Stimulated activated CD4-positive, alpha-beta T cell treated with anti-CD3 and anti-CD28 coated beads, TNF-alpha, amount 100 ng/mL, for 24 hours (primary cell): ENCODE data around the gene SAMMSON.

Experiments
- DNase-seq, 3 experiments: peaks; one replicate each; pipeline ENCODE4 v3.0.0-alpha.2; 2020; ENCODE audit warnings: low read depth in 3 of 3

Gene SAMMSON

DNA sequence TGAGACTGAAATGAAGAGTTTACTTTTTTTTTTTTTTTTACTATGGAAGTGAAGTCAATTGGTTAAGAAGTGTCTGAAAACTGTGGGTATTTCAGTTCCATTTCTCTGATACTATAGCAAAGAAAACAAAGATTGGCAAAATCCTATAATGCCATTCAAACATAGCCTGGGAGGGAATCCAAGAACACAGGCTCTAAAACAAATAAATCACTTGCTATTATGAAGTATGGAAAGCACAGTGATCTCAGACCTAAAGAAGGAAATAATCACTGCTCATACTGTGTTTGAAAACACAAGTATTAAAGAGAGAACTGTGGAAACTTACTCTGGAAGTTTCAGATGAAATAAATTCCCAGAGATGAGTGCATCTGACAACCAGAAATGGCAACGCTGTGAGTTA, 12.0 kb downstream of the SAMMSON start:
- no peak for DNase-seq

DNA sequence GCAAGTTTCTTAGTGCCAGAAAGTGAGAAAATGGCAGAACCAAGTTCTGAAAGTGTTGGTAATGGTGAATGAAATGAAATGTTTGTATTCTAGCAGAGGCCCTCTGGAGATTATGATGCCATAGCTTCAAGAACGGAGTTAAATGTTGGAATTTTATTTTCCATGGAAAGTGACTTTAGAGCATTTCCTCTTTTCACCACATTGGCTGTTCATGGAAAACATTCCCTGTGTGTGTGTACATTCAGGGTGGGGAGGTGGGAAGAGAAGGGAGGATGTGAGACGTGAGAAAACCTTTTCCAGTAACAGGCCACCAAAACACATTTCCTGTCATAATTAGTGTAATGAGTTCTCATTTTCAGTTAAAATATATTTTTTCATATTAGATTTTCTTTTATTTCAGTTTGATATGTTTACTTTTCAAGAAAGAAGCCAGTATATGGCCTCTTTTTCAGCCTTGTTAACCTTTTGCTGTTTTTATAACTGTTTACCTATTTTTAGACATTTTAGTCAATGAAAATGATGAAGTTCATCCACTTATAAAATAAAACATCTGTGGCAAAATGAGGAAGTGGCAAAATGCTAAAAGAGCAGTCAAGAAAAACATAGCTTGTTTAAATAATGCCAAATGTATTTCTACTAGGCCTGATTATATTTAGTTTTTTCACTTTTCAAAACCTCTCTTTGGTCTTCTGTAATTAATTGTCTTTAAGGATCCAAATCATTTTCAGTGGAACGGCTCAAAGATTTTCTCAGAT, 21.6 kb downstream of the SAMMSON start:
- DNase-seq, result no peak

DNA sequence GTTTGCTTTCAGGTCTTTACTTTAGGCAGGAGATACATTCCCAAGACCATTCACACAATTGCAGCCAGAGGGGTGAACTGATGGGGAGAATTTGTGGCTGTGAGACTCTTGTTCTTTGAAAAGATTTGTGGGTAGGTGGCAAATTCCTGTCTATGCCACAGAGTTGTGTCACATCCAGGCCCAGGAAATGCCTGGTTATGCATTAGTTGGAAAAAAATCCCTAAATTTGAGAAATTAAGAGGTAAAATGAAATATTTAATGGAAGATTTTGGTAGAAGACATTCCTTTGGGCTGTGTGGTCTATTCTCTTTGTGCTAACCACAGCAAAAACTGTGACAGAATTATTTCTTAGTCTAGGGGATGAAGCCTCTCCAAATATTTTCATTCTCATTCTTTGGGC, 28.8 kb downstream of the SAMMSON start:
- DNase-seq, result no peak

DNA sequence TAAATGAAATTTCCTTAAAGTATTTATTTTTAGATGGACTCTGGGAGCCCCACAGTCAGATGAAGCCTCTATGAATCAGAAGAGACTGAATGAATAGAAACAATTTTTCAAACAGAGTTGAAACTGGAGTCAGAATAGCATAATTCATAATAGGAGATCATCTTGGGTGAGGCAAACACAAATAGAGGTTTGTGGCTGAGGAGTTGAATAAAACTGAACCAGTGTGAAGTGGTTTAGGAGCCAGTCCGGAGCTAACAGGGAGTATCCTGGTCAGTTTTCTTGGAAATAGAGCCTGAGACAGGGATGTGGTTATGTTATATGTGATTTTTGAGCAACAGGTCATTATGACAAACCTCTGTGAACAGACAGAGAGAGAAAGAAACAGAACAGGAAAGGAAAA, 39.2 kb downstream of the SAMMSON start:
- no peak for DNase-seq

DNA sequence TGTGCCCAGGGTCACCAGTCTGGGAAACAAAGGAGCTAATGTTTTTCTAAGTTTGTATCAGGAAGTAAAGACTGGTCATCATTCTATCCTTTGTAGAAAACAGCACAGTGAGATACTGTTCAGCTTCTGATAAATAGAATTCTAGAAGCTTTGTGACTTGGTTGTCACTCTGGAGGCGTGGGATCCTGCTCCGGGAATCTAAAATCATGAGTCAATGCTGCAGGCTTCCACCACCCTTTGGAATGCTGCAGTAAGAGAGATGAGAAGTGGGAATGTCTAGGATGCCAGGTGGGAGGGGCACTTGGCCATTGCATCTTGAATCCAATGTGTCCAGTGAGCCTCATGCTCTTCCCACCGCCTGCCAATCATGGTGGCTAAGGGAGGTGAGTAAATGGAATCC, 40.9 kb downstream of the SAMMSON start:
- DNase-seq, result no peak

DNA sequence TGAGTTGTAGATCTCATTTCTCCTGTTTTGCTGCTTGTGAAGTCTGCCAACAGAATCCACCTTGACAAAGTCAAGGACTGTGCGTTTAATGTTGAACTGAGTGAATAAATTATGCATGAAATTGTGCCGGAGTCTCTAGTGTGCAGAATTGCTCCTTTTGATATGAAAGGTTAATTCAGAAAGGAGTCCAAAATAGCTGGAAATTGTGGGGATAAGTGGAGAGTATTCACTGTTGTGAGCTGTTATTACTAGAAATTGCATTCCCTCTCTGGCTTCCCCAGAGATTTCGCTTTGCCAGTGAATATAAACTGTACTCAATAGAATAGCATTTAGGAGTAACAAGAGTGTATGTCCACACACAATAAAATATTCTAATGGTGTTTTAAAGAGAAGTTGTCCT, 43.1 kb downstream of the SAMMSON start:
- no peak for DNase-seq

DNA sequence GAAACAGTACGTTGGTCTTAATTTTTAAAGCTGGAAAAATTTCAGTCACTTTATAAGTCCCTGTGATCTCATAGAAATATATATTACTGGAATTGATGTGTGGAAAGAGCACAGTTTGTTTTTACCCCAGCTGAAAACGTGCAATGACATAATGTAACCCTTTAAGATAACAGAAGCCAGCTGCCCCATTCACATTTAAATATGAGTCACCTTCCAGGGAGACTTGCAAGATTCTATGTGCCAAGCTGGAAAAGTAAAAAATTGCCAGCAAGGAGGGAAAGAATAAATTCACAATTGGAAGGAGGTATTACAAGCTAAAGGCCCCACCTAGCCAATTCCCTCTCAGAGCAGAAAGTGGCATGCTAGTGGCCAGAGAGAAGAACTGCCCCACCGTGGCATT, 50.2 kb downstream of the SAMMSON start:
- DNase-seq, result no peak

DNA sequence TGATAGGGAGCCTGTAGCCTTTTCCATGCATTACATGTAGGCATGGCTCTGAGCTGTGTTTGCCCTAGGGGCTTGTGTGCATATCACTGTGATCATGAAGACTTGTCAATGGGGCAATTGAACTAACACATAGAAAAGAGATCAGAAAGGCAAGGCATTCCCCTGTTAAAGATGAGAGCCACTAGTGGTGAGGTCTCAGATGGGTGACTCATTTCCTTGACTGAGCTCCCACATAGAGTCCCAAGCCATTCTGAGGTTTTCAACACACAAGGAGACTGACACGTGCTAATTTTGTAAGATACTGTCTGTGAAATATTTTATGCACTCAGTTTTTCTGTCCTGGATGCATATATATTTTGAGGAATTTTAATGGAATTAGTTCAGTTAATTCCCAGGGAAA, 53.8 kb downstream of the SAMMSON start:
- DNase-seq, result no peak

DNA sequence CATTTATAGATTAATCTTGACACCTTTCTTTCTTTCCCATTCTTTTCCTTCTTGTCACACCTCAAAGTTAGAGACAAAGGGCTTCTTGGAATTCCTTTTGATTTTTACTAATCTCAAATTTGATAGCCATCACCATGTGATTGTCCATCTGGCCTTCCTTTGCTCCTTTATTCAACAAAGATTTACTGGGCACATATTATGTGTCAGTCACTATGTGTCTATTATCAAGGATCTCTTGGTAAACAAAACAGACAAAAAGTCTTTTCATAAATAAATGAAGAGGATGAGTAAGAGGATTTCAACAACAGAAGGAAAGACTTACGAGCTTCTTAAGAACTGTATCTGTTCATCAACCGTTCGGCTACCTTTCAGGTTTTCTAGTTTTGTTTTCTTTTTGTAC, 56.5 kb downstream of the SAMMSON start:
- no peak for DNase-seq

DNA sequence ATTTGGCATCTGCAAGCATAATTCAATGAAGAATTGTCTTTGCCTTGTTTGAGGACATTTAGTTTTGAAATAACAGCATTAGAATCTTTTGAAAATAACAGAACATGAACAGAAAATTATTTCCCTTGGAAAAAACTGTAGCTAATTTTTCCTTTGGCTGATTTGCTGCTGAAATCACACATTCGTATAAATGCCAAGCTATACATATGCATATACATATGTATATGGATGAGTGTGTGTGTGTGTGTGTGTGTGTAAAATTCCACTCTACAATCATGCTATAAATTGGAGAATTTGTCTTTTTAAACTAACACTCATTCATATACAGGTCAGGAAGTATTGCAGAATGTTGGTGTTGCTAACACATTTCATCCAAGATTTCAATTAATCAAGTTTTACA, 57.9 kb downstream of the SAMMSON start:
- DNase-seq, result no peak

DNA sequence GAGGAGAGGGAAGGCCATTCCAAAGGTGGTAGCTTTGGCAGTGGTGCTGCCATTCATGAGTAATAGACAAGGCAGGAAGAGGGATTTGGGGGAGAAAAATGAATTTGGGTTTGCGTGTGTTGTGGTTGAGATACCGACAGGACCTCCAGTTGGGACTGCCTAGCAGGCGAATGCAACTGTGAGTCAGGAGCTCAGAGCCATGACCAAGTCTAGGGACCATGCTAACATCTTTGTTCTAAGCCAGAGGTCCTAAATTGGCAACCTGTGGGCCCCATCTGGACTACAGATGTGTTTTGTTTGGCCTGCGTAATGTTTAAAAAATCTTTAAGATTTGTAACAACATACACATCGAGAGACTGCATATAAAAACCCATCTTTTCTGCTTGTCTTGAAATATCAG, 61.6 kb downstream of the SAMMSON start:
- DNase-seq, result no peak

DNA sequence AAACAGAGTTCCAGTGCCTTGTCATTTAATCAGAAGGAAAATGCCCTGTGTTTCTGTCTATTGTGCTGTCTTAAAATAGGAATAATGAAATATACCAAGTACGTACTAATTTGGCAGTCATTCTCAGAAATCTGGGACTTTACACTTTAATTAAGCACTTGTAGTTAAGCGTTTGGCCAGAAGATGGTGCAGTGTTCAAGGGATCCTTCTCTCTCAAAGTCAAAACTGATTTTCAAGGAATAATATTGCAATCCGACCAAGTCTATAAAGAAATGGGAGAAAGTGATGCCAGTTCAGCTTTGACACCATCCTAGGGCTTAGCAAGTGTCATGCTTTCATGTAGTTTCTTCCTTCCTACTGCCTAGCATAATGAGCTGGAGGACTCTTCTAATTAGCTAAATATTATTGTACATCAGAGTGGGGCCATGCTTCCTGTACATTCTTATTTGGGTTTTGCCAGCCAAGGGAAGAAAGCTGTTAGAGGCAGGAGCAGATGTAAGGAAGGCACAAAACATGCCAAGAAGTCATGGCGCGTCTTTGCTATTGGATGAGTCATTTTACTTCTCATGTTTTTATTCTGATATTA, 64.8 kb downstream of the SAMMSON start:
- no peak for DNase-seq

DNA sequence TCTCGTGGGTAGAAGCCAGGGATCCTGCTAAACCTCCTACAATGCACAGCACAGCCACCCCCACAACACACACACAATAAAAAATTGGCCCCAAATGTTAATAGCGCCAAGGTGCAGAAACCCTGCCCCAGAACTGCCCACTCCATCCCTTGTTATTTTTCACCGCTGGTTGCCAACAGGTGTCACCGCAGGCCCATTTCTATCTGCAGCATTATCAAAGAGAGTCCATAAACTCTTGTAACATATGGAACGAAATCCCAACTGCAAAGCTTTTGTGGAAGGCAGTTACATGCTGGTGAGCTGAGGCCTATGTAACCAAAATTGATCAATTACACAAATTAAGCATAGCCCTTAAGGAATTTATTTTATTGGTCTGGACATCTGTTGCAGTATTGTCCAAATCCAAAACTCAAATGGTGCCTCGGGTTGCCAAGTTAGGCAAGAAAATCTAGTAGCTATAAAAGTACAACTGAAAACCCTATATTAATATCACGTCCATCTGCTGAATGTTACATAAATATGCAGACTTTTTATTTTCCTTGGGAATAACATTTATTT, 66.2 kb downstream of the SAMMSON start:
- DNase-seq, result no peak

DNA sequence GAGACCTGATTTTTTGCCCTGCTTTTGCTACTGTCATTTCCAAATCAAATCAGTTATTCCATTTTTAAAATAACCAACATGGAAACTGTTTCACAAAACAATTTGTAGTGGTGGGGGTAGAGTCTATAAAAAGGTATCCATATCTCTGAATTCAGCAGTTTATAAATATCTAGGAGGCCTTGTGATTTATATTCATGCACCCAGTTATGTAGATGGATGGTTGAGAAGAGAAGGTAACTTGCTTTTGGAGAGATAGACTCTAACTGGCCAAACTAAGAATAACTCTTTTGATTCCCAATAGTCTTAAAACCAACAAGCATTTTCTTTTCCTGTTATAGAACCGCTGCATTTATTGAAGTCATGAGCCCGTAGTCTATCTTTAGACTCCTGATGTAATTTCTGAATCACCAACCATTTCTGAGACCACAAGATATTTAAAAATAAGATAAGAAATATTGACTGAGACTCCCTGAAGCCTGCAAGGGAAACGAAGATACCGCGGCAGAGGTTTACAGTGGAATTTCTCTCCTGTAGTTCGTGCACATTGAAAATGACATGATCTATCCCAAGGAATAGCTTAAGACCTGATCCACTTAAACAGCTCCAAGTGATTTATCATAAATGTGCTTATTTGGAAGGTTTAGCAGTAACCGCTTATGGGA, 68.5 kb downstream of the SAMMSON start:
- no peak for DNase-seq

DNA sequence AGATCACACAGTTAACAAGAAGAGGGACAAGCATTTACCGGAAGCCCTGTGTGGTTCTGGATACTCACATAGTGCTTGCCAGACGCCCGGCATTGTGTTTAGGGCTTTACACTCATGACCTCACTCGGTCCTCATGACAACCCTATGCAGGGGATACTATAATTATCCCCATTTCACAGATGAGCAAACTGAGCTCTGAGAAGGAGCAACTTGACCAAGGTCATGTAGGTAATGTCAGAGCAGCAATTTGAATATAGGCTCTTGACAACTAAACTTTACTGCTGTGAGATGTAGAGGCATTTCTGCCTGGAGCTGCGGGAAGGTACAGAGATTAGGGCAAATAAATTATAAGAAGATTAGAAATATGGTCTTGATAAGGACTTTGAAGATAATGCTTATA, 70.0 kb downstream of the SAMMSON start:
- DNase-seq, result no peak

DNA sequence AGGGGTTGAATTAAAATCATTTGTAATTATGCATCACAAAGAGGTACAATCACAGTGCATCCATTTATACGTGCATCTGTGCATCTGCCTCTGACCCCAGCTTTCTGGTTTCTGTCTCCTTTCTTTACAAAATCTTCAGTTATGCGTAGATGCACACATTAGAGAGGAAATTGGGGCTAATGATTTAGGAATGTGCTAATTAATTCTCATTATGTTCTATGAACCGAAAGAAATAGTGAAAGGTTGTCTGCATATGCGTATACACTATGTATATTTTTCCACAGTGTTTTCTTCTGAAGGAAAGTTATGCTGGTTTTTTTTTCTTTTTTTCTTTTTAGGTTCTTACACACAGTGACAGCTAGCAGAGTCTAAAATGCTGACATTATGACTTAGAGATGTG, 71.6 kb downstream of the SAMMSON start:
- DNase-seq, result no peak

DNA sequence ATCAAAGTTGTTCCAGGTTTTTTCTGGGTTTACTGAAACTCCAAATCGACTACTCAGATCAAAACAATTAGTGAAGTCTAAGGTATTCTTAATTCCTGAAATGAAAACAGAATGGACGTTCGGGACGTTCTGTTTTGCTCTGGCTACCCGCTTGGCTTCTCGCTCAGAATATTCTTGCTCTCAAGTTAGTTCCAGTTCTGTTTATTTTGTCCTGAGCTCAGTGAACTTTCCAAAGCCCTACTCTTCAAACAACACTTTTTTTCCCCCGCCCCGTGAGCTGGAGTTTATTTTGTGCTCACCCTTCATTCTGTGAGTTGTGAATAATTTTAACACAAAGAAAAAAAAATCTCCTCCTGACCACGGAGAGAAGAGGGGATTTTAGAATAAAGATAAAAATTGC, 72.6 kb downstream of the SAMMSON start:
- no peak for DNase-seq

DNA sequence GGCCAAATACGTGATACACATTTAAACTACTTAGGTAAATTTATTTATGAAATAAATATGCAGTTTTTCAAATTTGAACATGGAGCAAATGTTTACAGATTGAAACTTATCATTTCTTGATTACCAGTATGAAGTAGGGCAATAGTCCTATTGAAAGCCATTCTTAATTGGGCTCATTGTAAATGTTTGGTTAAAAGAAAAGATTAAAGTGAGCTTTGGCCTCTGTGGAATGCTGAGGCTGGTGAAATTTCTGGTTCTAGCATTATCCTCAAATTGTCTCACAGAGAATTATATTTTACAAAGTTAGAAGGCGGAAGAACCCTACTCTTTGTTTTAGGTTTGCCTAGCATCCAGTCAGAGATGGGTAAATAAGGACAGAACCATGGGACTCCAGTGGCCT, 73.2 kb downstream of the SAMMSON start:
- DNase-seq, result no peak

DNA sequence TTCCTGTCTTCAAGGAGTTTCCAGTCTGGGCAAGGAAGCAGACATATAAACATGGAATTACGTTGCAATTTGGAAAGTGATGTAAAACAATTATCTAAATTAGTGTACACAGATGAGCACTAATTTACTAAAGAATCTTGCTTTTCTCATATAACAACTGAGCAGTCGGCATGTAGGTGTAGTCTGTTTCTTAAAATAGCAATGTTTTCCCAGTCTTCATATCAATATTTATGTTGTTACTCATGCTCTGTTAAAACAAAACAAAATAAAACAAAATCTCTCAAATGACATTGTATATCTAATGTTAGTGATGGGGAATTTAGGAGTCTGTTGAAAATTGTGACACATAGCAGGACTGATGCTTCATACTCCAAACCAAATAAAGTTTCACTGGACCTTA, 75.6 kb downstream of the SAMMSON start:
- DNase-seq, result no peak

DNA sequence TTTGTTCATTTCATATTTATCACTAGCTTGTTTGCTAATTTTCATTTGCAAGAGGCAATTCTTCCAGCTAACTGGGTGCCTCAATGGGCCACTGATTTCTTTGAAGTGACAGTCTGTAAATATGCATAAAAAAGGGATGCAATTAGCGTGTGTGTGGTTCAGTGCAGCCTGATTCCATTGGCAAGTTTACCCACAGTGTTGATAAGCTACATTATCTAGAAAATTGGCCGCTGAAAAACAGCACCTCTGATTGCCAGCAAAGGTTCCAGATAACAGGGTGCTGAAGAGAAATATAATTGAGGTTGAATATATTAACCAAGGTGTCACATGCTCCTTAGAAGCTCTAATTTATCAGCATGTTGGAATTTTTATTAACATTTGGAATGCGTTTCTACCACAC, 76.9 kb downstream of the SAMMSON start:
- no peak for DNase-seq

DNA sequence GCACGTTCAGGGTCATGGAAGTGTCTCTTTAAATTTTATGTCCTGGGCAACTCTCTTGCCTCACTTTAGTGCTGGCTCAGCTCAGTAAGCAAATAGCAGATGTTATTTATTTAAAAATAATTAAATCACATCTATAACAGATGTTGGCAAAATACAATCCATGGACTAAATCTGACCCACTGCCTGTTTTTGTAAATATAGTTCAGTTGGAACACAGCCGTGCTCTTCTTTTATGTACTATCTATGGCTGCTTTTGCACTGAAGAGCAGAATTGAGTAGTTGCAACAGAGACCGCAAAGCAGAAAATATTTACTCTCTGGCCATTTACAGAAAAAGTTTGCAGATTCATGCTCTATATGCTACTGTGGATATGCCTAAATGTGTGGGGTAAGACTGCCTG, 79.2 kb downstream of the SAMMSON start:
- DNase-seq, result no peak

DNA sequence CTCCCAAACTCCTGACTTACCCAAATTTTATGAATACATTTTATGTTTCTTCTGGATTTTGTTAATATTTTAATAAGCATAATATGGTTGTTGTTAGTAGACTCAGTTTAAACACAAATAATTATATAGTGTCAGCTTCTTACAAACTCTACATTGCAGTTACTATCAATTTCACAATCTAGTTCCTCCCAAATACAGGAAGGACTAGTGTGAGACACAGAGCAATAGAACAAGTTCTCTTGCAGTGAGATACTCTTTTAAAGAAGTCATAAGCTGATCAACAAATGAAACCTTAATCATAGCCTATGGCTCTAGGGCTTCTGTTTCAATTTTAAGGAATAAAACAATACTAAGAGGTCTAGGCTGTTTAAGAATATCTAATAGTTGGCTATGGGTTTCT, 86.1 kb downstream of the SAMMSON start:
- no peak for DNase-seq

DNA sequence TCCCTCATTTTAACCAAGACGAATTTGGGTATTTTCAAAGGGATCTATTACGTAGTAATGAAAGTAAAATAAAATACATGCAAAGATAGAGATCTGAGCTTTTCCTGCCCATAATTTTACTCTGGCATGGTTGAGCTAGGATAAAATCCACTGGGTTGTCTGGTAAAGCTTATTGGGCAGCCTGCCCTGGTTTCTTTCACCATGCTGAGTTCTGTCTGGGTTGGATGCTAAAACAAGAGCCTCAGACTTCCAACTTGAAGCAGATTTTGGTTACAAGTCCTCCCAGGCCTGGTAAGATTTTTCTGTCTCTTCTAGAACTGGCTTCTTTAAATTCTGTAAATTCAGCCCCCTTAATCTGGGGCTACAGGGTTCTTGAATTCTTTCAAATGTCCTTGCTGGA, 86.8 kb downstream of the SAMMSON start:
- DNase-seq, result no peak
